HL-60 (cell line): ENCODE results near the gene OR6C68.

ENCODE experiments used
- POLR2AphosphoS5 ChIP-seq: IDR thresholded peaks from 2 replicates; pipeline ENCODE4 v1.6.1; 2012; ENCODE audit warnings: low read depth
- TF ChIP-seq, protein P1 (sequence below): IDR thresholded peaks from one replicate; pipeline ENCODE4 v1.5.1; 2011; ENCODE audit warnings: low read length, control low read depth, inconsistent platforms; ENCODE audit not compliant: insufficient read depth
- TF ChIP-seq, protein P2 (sequence below): IDR thresholded peaks from 2 replicates; pipeline ENCODE4 v1.6.1; 2012; ENCODE audit warnings: low read depth; ENCODE audit not compliant: insufficient replicate concordance

DNA sequence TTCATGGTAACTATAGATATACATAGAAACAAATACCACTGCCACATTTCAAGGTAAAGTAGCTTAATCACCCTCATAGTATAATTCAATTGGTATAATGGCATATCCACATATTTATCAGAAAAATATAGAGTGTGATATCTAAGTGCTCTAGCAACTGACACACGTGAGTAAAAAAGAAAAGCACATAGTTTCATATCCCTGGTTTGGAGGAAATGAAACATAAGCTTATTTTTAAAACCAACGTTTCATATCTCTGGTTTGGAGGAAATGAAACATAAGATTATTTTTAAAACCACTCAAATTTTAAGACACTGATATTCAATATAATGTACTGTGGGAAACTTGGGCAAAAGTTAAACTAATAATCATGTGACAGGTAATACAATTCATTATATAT is 24.3 kb upstream of the OR6C68 start:
- TF ChIP-seq, protein P1, sequence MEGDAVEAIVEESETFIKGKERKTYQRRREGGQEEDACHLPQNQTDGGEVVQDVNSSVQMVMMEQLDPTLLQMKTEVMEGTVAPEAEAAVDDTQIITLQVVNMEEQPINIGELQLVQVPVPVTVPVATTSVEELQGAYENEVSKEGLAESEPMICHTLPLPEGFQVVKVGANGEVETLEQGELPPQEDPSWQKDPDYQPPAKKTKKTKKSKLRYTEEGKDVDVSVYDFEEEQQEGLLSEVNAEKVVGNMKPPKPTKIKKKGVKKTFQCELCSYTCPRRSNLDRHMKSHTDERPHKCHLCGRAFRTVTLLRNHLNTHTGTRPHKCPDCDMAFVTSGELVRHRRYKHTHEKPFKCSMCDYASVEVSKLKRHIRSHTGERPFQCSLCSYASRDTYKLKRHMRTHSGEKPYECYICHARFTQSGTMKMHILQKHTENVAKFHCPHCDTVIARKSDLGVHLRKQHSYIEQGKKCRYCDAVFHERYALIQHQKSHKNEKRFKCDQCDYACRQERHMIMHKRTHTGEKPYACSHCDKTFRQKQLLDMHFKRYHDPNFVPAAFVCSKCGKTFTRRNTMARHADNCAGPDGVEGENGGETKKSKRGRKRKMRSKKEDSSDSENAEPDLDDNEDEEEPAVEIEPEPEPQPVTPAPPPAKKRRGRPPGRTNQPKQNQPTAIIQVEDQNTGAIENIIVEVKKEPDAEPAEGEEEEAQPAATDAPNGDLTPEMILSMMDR: no peak
- TF ChIP-seq, protein P2, sequence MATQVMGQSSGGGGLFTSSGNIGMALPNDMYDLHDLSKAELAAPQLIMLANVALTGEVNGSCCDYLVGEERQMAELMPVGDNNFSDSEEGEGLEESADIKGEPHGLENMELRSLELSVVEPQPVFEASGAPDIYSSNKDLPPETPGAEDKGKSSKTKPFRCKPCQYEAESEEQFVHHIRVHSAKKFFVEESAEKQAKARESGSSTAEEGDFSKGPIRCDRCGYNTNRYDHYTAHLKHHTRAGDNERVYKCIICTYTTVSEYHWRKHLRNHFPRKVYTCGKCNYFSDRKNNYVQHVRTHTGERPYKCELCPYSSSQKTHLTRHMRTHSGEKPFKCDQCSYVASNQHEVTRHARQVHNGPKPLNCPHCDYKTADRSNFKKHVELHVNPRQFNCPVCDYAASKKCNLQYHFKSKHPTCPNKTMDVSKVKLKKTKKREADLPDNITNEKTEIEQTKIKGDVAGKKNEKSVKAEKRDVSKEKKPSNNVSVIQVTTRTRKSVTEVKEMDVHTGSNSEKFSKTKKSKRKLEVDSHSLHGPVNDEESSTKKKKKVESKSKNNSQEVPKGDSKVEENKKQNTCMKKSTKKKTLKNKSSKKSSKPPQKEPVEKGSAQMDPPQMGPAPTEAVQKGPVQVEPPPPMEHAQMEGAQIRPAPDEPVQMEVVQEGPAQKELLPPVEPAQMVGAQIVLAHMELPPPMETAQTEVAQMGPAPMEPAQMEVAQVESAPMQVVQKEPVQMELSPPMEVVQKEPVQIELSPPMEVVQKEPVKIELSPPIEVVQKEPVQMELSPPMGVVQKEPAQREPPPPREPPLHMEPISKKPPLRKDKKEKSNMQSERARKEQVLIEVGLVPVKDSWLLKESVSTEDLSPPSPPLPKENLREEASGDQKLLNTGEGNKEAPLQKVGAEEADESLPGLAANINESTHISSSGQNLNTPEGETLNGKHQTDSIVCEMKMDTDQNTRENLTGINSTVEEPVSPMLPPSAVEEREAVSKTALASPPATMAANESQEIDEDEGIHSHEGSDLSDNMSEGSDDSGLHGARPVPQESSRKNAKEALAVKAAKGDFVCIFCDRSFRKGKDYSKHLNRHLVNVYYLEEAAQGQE: no peak
- TF ChIP-seq POLR2AphosphoS5: no peak
